ENCODE measurements around the gene KATNA1.
"Not testable (repeated sequence)": the region's sequence is repeated elsewhere in the genome, so short reads cannot be mapped to it uniquely, and the experiment has no call there.

Gene KATNA1

GRCh38 chr6:149648148-149649145 is at the start of gene KATNA1:
Gene KATNA1 (minus strand): TSS chr6:149648714. CDS start chr6:149638547, 10,167 bp downstream.
- DNase-seq, result peak; percentile 89

- DNase-seq, result no peak
Measured at GRCh38 chr6:149698175-149698574, 49.7 kb upstream of the KATNA1 start.

DNA sequence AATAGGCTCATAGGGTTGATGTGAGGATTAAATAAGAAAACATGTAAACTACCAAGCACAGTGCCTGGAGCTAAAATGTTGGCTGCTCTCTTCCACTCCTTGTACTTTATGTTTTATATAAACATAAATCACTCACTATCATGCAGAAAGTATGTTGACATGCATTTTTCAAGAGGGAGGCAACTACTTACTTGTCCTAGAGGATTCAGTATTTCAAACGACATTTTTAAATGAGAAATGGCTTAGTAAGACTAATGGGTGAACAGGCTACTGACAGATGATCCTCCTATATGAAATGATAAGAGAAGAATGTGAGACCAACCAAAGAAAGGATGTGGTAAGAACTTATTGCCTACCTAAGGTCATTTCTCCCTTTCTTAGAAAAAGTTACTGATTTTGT is 48.4 kb upstream of the KATNA1 start:
- DNase-seq, result no peak

DNA sequence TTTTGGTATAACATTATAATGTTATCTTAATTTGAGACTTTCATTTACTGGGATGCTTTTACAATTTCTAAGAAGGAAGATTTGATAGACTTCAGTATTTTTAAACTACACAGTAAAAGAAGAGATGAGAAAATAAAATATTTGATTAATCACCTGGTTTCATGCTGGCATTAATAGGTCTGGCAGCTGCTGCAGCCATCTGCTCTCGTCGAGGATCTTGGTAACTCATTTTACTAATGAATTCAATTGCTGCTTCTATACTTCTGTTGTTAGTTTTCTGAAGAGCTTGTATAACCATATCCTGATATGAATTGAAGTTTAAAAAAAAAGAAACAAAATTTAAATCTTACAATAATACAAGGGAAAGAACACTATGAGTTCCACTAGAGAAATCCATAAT is 46.4 kb upstream of the KATNA1 start:
- no peak for DNase-seq

DNA sequence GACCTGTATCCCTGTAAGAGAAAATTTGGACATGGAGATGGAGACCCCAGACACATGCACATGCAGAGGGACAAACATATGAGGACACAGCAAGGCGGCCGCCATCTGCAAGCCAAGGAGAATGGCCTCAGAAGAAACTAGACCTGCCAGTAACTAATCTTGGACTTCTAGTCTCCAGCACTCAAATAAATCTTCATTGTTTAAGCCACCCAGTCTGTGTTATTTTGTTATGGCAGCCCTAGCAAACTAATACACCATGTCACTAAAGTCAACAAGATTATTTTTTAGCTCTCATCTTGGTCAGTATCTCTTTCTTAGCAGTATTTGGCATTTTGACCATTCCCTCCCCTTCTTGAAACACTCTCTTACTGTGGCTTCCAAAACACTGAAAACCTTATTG is 42.7 kb upstream of the KATNA1 start:
- DNase-seq, result no peak

GRCh38 chr6:149686230-149686629 is 37.7 kb upstream of the KATNA1 start:
- no peak for DNase-seq

GRCh38 chr6:149683256-149683859 is 34.8 kb upstream of the KATNA1 start:
- DNase-seq, result no peak

DNA sequence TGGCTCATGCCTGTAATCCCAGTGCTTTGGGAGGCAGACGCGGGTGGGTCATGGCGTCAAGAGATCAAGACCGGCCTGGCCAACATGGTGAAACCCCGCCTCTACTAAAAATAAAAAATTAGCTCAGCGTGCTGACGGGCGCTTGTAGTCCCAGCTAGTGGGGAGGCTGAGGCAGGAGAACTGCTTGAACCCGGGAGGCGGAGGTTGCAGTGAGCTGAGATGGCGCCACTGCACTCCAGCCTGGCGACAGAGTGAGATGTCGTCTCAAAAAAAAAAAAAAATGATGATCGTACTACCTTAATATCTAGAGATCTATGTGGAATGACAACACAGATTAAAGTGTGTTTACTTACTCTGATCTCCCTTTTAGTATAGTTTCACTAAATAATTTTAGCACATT is 33.3 kb upstream of the KATNA1 start:
- DNase-seq, result not testable (repeated sequence)

DNA sequence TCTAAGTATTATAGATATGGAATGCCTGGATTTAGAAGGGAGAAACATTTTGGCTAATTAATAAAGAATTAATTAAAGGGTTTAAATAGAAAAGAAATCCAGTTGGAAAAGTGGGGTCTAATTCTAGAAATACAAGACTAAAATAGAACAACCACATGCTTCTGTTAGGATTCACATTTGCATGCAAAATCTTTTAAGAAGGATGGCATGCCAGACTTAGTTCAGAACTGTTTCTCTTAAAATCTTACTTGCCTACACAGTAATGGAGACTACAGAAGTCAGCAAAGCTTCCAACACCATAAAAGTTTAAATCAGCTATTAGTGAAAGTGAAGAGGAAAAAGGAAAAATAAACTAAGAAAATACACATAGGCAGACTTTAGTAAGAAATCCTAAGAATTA is 32.7 kb upstream of the KATNA1 start:
- DNase-seq, result no peak

GRCh38 chr6:149680503-149680902 is 32.0 kb upstream of the KATNA1 start:
- no peak for DNase-seq

DNA sequence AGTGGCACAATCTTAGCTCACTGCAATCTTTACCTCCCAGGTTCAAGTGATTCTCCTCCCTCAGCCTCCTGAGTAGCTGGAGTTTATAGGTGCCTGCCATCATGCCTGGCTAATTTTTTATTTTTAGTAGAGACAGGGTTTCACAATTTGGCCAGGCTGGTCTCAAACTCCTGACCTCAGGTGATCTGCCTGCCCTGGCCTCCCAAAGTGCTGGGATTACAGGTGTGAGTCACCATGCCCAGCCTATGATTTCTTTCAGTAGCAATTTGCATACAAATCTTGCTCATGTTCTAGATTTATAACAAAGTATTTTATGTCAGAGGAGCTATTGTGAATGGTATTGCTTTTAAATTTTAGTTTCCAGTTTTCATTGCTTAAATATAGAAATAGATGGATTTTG is 23.8 kb upstream of the KATNA1 start:
- not testable (repeated sequence) for DNase-seq

DNA sequence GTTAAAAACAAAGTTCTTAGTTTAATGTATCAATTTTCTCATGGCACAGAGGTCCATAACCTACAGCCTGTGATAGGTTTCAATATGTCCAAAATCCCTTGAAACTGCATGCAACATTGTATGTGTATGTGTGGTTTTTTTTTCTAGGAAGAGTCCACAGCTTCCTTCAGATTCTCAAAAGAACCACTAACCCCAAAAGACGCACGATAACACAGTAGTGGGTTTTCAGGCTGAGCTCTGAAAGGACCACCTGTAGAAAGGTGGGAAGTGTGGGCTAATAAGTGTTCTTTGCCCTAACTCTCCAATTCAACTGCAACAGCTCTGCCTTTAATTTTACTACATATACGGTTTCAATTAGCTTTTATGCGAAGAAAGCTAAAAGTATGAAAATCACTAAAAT is 11.5 kb upstream of the KATNA1 start:
- DNase-seq, result no peak

GRCh38 chr6:149657441-149657840 is 8.9 kb upstream of the KATNA1 start:
- DNase-seq, result no peak

DNA sequence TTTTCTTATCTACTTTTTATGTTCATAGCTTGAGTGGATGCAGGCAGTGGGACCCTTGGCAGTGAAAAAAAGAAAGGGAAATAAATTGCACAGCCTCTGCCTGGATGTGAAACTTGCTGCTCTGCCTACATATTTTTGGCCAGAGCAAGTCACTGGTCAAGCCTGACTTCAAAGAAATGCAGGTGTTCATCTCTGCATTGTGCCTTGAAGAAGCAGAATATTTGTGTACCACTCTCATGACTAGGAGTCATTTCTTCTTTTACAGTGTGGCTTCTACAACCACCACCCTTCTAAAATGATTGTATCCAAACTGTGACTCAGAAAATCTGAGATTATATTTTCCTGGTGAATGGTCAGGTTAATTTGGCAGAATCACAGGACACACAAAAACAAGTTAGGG is 2.5 kb upstream of the KATNA1 start:
- DNase-seq, result no peak

DNA sequence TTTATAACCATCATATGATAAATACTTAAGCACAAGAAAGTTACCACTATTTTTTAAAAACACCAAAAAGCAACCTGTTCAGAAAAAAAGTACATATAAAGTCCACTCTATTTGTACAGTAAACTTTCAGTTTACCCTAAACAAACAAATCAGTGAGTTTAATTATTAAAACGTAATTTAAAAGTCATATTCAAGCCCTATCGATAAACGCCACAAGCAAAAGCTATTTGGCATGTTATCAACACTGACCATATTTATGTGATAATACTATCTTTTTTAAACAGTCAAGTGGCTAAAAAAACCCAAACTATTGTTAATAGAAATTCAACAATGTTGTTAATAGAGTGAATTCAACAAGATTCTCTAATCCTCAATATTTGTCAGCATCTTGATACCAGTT is 1.9 kb downstream of the KATNA1 start:
- DNase-seq, result no peak

GRCh38 chr6:149642829-149643580 is 5.5 kb downstream of the KATNA1 start:
- DNase-seq, result no peak

- DNase-seq, result no peak
Measured at GRCh38 chr6:149636124-149636523, 12.4 kb downstream of the KATNA1 start.

DNA sequence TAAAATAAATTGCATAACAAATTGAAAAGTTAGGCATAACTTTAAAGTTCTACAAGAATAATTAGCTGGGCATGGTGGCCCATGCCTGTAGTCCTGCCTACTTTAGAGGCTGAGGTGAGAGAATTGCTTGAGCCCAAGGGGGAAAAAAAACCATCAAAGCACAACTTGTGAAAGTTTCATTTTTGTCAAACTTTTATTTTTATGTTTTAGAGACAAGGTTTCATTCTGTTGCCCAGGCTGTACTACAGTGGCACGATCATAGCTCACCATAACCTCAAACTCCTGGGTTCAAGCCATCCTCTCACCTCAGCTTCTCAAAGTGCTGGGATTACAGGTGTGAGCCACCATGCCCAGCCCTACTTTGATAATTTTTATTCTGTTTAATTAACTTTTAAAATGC is 14.2 kb downstream of the KATNA1 start:
- DNase-seq, result no peak

- DNase-seq, result no peak
Measured at GRCh38 chr6:149628875-149629510, 19.5 kb downstream of the KATNA1 start.

DNA sequence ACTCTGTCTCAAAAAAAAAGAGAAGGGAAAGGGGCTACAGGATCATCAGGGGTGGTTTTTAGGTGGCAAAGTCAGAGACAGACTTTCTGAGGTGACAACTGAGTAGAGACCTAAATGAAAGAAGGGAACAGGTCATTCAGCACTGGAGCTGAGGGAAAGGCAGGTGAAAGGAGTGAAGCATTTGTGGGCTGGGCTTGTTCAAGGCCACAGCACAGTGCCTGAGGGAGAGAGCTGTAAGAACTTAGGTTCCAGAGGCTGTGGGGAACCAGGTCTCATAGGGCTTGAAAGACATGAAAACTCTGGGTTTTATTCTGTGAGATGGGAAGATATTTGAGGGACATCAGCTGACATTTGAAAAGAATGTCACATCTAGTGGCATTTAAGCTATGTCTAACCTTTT is 20.8 kb downstream of the KATNA1 start:
- no peak for DNase-seq

- no peak for DNase-seq
Measured at GRCh38 chr6:149615805-149616204, 32.7 kb downstream of the KATNA1 start.

DNA sequence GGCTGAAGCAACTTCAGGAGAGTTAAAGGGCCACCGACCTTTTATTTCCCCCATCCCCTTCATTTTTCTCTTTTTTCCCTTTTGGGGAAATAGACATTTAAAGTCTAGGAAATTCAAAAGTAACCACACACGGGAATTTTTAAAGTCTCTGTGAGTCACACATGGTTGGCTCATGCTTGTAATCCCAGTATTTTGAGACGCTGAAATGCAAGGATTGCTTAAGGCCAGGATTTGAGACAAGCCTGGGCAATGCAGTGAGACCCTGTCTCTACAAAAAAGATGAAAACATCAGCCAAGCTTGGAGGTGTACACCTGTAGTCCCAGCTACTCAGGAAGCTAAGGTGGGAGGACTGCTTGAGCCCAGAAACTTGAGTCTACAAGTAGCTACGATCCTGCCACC is 34.2 kb downstream of the KATNA1 start:
- DNase-seq, result no peak

GRCh38 chr6:149608381-149608982 is 40.0 kb downstream of the KATNA1 start:
- no peak for DNase-seq
